MV-4-11 (cell line): Measurements from ENCODE around the gene GNG8.

Experiments
- DNase-seq: peaks from one replicate; lab custom pipeline; 2025; lab: John Stamatoyannopoulos, UW

GNG8 gene

DNA sequence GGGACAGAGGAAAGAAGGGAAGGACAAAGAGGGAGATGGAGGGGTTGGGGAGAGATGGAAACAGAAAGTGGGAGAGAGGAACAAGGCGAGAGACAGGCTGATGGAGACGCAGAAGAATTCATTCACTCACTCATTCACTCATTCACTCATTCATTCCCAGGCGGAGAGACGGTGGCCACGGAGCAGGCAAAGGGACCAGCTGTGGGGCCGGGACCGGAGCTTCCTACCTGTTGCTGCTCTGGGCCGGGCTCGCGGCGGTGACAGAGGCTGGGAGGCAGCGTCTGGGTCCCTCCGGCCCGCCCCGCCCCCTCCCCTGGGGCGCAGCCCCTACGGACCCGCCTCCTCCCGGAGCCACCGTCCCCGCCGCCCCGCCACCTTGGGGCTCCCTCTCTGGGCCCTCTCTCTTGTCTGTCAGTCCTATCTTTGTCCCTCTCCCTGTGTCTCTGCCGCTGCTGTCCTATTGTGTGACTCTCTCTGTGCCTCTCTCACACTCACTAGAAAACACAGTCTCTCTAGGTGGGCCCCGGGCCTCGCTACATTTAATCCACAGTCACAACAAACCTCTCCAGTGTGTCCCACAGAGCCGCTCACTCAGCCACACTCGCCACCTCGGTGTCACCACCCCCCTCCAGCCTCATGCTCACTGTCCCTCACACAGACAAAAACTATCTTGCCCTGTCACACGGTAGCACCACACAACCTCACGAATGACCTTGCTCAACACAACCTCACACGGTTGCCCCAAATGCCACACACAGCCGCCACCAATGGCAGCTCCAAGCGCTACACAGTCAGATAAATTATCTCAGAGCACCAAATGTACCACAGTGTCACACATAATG is at the start of gene GNG8:
GNG8 (minus strand) TSS at position 283 of the 842 bp plus-strand sequence. CDS start 1,520 bp downstream, outside the sequence.
- DNase-seq = peak; percentile 42

GRCh38 chr19:46685189-46685588 is 49.2 kb upstream of the GNG8 start:
- no peak for DNase-seq

- no peak for DNase-seq
Measured at GRCh38 chr19:46678110-46678732, 42.2 kb upstream of the GNG8 start.

DNA sequence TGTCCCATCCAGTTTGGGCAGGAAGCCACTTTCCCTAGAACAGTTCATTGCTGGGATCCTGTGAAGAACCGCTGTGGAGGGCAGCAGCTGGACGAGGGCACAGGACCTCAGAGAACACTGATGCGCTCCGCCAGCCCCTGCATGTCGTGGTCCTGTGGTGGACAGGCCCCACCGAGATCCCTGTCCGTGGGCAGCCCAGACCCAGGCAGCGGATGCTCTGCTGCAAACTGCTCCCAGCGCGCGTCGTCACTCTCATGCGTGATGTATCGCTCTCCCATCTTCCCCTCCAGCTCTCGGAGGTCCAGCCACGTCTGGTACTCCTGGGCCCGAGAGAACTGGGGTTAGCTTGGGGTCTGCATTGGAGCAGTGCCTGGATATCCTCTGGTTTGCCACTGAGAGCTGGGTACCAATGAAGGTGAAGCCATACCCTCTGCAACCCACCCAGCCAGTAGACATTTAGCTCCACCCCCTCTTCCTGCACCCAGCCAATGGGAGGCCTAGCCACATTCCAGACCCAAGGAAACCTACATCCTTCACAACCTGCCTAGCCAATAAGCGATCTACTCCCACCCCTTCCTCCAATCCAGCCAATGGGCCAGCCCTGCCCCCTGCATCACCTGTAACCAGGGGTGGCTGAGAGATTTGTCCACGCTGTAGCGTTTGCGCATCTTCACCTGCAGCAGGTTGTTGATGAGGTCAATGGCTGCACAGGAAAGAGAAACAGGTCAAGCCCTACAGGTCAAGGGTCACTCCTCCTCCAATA is 38.6 kb upstream of the GNG8 start:
- DNase-seq = no peak

DNA sequence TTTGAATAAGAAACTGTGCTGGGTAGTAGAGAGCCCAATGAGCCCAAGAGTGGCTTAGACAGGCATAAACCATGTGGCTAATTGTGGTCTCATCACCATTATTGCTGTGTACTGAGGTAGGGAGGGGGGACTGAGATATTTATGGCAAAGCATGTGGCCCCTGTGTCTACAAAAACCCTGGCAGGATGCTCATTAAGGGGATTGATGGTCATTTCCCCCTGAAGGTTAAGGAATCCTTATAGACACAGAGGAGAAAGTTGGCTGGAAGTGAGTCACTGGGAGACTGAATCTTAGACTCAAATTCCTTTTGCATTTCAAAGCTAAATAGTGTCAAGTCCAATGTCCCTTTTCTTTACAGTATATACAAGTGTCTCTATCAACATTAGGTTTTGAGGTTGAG is 34.8 kb upstream of the GNG8 start:
- DNase-seq = no peak

DNA sequence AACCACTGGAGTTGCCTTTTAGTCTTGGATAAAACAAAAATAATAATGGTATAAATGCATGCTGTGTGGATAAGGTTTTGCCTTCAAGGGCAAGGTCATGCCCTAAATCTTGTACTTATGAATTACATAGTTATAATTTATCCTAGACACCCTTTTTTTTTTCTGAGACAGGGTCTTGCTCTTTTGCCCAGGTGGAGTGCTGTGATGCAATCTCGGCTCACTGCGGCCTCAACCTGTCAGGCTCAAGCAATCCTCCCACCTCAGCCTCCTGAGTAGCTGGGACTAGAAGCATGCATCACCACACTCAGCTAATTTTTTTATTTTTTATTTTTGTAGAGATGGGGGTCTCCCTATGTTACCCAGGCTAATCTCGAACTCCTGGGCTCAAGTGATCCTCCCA is 32.7 kb upstream of the GNG8 start:
- no peak for DNase-seq

DNA sequence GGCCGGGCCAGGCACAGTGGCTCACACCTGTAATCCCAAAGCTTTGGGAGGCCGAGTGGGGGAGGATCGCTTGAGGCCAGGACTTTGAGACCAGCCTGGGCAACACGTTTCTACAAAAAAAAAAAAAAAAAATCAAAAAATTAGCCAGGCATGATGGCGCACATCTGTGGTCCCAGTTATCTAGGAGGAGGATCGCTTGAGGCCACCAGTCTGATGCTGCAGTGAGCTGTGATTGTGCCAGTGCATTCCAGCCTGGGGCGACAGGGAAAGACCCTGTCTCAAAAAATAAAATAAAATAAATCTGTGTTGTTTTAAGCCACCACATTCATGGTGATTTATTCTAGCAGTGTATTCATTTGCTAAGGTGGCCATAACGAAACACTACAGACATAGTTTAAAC is 29.1 kb upstream of the GNG8 start:
- no peak for DNase-seq

DNA sequence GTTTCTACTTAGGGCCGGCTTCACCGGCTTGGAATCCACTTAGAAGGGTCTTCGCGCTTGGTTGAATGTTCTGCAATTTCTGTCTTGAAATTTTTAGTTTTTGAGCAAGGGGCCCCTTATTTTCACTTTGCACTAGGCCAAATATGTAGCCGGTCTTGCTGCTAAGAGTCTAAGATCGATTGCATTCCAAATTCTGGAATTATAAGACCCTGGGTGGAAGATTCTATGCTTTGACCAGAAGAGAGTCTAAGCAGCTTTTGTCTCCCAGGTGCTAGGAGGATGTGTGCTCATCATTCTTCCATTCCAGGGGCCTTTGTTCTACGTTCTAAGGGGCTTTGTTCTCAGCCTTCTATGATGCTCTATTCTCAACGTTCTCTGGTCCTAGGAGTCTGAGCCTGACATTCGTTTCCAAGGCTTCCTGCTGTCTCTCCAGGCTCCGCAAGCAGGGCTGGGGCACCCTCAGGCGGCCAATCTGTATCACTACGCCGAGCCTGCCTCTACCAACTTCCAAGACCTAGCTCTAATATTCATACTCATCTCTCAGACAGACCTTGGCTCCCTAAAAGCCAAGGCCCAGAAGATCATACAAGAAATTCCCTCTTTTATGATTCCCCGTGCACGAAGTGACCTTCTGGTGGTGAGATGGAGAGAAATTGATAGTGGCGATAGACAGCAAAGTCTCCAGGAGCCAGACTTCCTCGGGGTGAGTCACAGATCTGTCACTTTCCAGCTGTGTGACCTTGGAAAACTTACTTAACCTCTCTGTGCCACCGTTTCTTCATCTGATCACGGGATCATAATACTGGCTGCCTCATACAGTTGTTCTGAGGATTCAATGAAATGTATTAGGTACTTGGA is 26.0 kb upstream of the GNG8 start:
- peak; percentile 92 for DNase-seq

DNA sequence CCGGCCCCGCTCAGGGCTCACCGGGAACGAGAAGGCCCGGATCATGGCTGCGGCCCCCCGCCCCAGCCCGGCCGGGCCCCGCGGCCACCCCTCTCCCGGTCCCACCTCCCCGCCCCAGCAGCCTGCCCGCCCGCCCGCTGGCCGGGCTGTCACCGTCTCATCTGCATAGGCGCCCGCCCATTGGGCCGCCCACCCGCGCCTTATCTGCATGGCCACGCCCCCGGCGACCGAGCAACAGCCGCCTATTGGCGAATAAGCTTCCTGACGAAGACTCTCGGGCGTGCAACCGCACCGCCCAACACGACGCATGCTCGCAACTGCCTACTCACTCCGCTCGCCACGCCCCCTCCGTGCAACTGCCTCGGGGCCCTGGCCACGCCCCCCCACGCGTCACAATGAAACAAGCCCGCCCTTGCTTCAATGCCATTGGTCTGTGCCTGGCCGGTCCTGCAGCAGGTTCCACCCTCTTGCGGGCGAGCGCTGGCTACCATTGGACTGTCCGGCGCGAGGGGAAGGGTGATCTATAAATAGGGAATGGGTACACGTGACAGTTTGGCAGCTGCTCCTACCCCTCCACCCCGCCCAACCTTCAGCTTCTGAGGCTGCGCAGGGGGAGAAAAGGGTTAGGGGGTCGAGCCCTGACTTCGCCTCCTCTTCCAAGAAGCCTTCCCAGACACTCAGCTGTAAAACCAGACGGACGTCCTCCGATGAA is 25.2 kb upstream of the GNG8 start, which contains the start of gene DACT3:
DACT3 (minus strand) TSS at position 163 of the 712 bp plus-strand sequence; CDS start at position 45, 118 bp downstream.
- peak; percentile 100 for DNase-seq

GRCh38 chr19:46660551-46661019 is 24.6 kb upstream of the GNG8 start:
- DNase-seq = no peak

GRCh38 chr19:46660008-46660517 is 24.1 kb upstream of the GNG8 start:
- no peak for DNase-seq

DNA sequence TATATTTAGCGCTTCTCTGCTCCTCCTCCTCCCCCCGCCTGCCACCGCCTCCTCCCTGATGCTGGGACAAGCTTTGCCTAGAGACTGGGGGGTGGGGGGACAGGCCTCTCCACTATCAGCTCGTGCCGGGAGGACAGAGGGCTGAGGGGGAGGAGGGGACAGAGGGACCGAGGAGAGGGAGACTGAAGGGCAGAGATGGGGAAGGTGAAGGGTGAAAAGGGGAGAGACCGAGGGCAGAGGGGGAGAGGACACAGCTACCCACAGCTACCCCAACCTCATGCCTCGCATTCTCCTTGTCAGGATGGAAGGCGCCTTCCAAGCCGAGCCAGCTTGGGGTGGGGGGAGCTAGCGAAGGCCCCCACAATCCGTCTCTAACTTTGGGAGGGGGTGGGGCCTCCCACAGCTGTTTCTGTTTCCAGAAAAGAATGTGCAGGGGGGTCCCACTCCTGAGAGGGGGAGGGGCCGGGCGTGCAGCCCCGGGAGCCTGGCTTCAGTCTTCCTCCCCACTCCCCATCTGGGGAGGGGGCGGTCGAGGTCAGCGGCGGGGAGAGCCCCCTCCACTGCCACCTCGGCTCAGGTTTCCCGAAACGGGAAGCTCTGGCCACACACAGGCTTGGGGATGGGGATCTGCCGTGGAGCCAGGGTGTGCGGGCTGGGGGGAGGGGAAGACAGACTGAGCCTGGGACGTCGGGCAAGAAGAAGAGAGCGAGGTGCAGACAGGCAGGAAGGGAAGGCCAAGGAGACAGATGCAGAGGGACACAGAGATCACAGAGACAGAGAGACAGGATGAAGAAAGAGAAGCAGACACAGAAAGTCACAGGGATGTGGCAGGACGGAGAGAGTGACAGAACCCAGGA is 23.4 kb upstream of the GNG8 start:
- DNase-seq = peak; percentile 23

DNA sequence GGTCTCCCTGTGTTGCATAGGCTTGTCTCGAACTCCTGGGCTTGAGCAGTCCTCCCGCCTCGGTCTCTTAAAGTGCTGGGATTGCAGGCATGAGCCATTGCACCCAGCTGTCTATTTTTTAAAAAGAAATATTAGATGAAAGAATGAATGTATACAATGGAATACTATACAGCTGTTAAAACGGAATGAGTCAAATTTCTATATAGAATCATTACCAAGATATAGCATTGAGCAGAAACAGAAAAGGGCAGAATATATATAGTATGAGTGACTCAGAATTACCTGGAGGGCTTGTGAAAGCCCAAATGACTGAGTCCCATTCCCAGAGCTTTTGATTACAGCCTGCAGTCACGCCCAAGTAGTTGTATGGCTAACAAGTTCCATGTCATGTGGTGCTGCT is 20.5 kb upstream of the GNG8 start:
- DNase-seq = no peak

GRCh38 chr19:46654621-46655152 is 18.7 kb upstream of the GNG8 start:
- DNase-seq = peak; percentile 81

- no peak for DNase-seq
Measured at GRCh38 chr19:46650445-46650844, 14.4 kb upstream of the GNG8 start.

- no peak for DNase-seq
Measured at GRCh38 chr19:46648961-46649960, 13.3 kb upstream of the GNG8 start.

GRCh38 chr19:46648060-46648960 is 12.3 kb upstream of the GNG8 start:
- peak; percentile 64 for DNase-seq
